ENCODE data around the gene TNFAIP8L1.

GRCh38 chr19:4619668-4620294, 19.5 kb upstream of the TNFAIP8L1 start:
- TF ChIP-seq YY1 (IDR thresholded peaks at IDR 0.05; ENCODE audit: low read depth) (no peak), EP300 (IDR thresholded peaks at IDR 0.05; ENCODE audit: borderline replicate concordance) (no peak), TAF1 (IDR thresholded peaks at IDR 0.05; ENCODE audit: low read depth) (no peak), FOXM1 (IDR thresholded peaks at IDR 0.05; ENCODE audit: borderline replicate concordance, low read depth) (no peak), RAD21 (IDR thresholded peaks at IDR 0.05; ENCODE audit: low read depth) (no peak), MAX (IDR thresholded peaks at IDR 0.05) (no peak), TCF12 (IDR thresholded peaks at IDR 0.05; ENCODE audit: low read depth) (no peak), REST (IDR thresholded peaks at IDR 0.05; ENCODE audit: low read depth) (no peak), TEAD4 (IDR thresholded peaks at IDR 0.05) (no peak), CREB1 (IDR thresholded peaks at IDR 0.05; ENCODE audit: low read depth) (no peak), NFIC (IDR thresholded peaks at IDR 0.05) (no peak)

Measured in Ishikawa (cell line).